ENCODE data around the gene CEP57. TPM values are rescaled to one million over a fixed set of nuclear protein-coding genes. Genes with fewer than 3 reads are reported as not detected.

The CEP57 gene
- polyA plus RNA-seq, 1 donor (not counting 4 experiments of a cell fraction or from before 2014, with no cell fraction given) = 27.1 TPM

GRCh38 chr11:95767498-95767897 lies 22.8 kb upstream of the CEP57 start:
- Histone ChIP-seq H4K20me1 (ENCODE audit: control insufficient read depth, extremely low read depth, insufficient read depth, low read length) (no peaks in the 10 kb centered on the region), H2AFZ (ENCODE audit: control insufficient read depth, low read length) (no peak overlapping the region), H3K9me3 (ENCODE audit: control insufficient read depth, low read depth, low read length) (no peaks in the 10 kb centered on the region), H3K9me1 (ENCODE audit: control insufficient read depth, extremely low read depth, insufficient read depth, low read length) (no peaks in the 10 kb centered on the region), H3K4me2 (ENCODE audit: control insufficient read depth, extremely low read depth, insufficient read depth, low read depth, low read length) (no peak overlapping the region), H3K36me3 (ENCODE audit: control insufficient read depth in 2 of 2, extremely low read depth in 1 of 2, insufficient read depth in 2 of 2, low read length in 2 of 2) (peaks cover 0 to 1% of the 10 kb centered on the region in 2 experiments), H3K27me3 (ENCODE audit: control insufficient read depth, extremely low read depth, insufficient read depth, low read length) (no peaks in the 10 kb centered on the region), H3K4me1 (ENCODE audit: control insufficient read depth, extremely low read depth, insufficient read depth, low read length) (no peaks in the 10 kb centered on the region), H3K79me2 (ENCODE audit: control insufficient read depth, insufficient read depth, low read length) (no peaks in the 10 kb centered on the region), H3K9ac (ENCODE audit: control insufficient read depth, extremely low read depth, insufficient read depth, low read length) (no peak overlapping the region), H3K4me3 (ENCODE audit: control insufficient read depth in 2 of 3, extremely low read depth in 1 of 3, insufficient read depth in 2 of 3, low read depth in 1 of 3, low read length in 3 of 3) (no peak overlapping the region), H3K27ac (ENCODE audit: control insufficient read depth, insufficient read depth, low read length) (no peak overlapping the region)
- FAIRE-seq = no peak
- no peak for TF ChIP-seq EZH2 (IDR thresholded peaks at IDR 0.05; ENCODE audit: low read length)
- TF ChIP-seq, protein P1, sequence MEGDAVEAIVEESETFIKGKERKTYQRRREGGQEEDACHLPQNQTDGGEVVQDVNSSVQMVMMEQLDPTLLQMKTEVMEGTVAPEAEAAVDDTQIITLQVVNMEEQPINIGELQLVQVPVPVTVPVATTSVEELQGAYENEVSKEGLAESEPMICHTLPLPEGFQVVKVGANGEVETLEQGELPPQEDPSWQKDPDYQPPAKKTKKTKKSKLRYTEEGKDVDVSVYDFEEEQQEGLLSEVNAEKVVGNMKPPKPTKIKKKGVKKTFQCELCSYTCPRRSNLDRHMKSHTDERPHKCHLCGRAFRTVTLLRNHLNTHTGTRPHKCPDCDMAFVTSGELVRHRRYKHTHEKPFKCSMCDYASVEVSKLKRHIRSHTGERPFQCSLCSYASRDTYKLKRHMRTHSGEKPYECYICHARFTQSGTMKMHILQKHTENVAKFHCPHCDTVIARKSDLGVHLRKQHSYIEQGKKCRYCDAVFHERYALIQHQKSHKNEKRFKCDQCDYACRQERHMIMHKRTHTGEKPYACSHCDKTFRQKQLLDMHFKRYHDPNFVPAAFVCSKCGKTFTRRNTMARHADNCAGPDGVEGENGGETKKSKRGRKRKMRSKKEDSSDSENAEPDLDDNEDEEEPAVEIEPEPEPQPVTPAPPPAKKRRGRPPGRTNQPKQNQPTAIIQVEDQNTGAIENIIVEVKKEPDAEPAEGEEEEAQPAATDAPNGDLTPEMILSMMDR (optimal IDR thresholded peaks at IDR 0.05 in 1 of 3, IDR thresholded peaks at IDR 0.05 in 1 of 3, conservative IDR thresholded peaks at IDR 0.05 in 1 of 3; ENCODE audit: extremely low read depth in 1 of 3, insufficient read depth in 2 of 3, low read length in 3 of 3) = no peak
- no peak for DNase-seq (ENCODE audit: low read depth, low spot score)
- dilution Hi-C loops (cut with MboI; ENCODE audit: extremely low pct_ligation_motif_present, low sequenced_read_pairs) = no loop called here

GRCh38 chr11:95768521-95768920 lies 21.8 kb upstream of the CEP57 start:
- Histone ChIP-seq H4K20me1 (ENCODE audit: control insufficient read depth, extremely low read depth, insufficient read depth, low read length) (no peaks in the 10 kb centered on the region), H3K27ac (ENCODE audit: control insufficient read depth, insufficient read depth, low read length) (no peak overlapping the region), H3K4me2 (ENCODE audit: control insufficient read depth, extremely low read depth, insufficient read depth, low read depth, low read length) (no peak overlapping the region), H3K4me1 (ENCODE audit: control insufficient read depth, extremely low read depth, insufficient read depth, low read length) (no peaks in the 10 kb centered on the region), H3K4me3 (ENCODE audit: control insufficient read depth in 2 of 3, extremely low read depth in 1 of 3, insufficient read depth in 2 of 3, low read depth in 1 of 3, low read length in 3 of 3) (no peak overlapping the region), H3K27me3 (ENCODE audit: control insufficient read depth, extremely low read depth, insufficient read depth, low read length) (no peaks in the 10 kb centered on the region), H3K36me3 (ENCODE audit: control insufficient read depth in 2 of 2, extremely low read depth in 1 of 2, insufficient read depth in 2 of 2, low read length in 2 of 2) (peaks cover 0 to 1% of the 10 kb centered on the region in 2 experiments), H2AFZ (ENCODE audit: control insufficient read depth, low read length) (no peak overlapping the region), H3K9me1 (ENCODE audit: control insufficient read depth, extremely low read depth, insufficient read depth, low read length) (no peaks in the 10 kb centered on the region), H3K9me3 (ENCODE audit: control insufficient read depth, low read depth, low read length) (no peaks in the 10 kb centered on the region), H3K79me2 (ENCODE audit: control insufficient read depth, insufficient read depth, low read length) (no peaks in the 10 kb centered on the region), H3K9ac (ENCODE audit: control insufficient read depth, extremely low read depth, insufficient read depth, low read length) (no peak overlapping the region)
- dilution Hi-C loops (cut with MboI; ENCODE audit: extremely low pct_ligation_motif_present, low sequenced_read_pairs) = no loop called here
- FAIRE-seq = no peak
- DNase-seq (ENCODE audit: low read depth, low spot score) = no peak
- no peak for TF ChIP-seq EZH2 (IDR thresholded peaks at IDR 0.05; ENCODE audit: low read length)
- TF ChIP-seq, protein P1 (optimal IDR thresholded peaks at IDR 0.05 in 1 of 3, IDR thresholded peaks at IDR 0.05 in 1 of 3, conservative IDR thresholded peaks at IDR 0.05 in 1 of 3; ENCODE audit: extremely low read depth in 1 of 3, insufficient read depth in 2 of 3, low read length in 3 of 3) = no peak
